ENCODE measurements around the gene GDF7. TPM values are rescaled to one million over a fixed set of nuclear protein-coding genes. Genes with fewer than 3 reads are reported as not detected.

The GDF7 gene
- total RNA-seq (1 to 10 TPM in 6 of 7 donors, under 1 TPM in 1; 0.83 to 3.8 (median 2.0) TPM), polyA plus RNA-seq (1 to 10 TPM in 1 of 3 donors, under 1 TPM in 2; 0.87 to 1.8 (median 0.89) TPM)
- long read RNA-seq, donor 1: 0 reads
- long read RNA-seq, donor 2: 0 reads

GRCh38 chr2:20666304-20667150, at the start of gene GDF7:
TSS of gene GDF7 (plus strand) at chr2:20667144. CDS start at chr2:20667240, 96 bp downstream.
- H3K36me3 ChIP-seq: peaks cover 0 to 7% (median 0%) of the 10 kb centered on the region in 6 donors
- DNase-seq: peak; percentile 90
- 1% methylated on average over 20 to 86 of the region's 86 CpGs for WGBS, 5 donors
- no peaks in the 10 kb centered on the region for H3K9me3 ChIP-seq
- peak within 1 kb of the TSS; percentile 25 to 74 (median 48) for H3K4me3 ChIP-seq
- H3K27ac ChIP-seq: peak within 1 kb of the TSS in 2 of 8 donors; percentile 50 to 56
- H3K4me1 ChIP-seq: peaks cover 16 to 67% (median 48%) of the 10 kb centered on the region in 6 donors
- H3K27me3 ChIP-seq (replicated peaks in 1 of 7): peaks cover 0 to 100% (median 89%) of the 10 kb centered on the region in 7 donors
- intact Hi-C loops (cut with DNase I; ENCODE audit: low total_unique reads): no loop called here
- TF ChIP-seq POLR2AphosphoS5 (IDR thresholded peaks at IDR 0.05): peak in 2 of 3 donors; percentile 26 to 48
- TF ChIP-seq POLR2A (IDR thresholded peaks at IDR 0.05): no peak
- TF ChIP-seq CTCF (IDR thresholded peaks at IDR 0.05 in 8 of 11, conservative IDR thresholded peaks at IDR 0.05 in 3 of 11): peak in 6 of 11 experiments; percentile 19 to 43 (median 36)

DNA sequence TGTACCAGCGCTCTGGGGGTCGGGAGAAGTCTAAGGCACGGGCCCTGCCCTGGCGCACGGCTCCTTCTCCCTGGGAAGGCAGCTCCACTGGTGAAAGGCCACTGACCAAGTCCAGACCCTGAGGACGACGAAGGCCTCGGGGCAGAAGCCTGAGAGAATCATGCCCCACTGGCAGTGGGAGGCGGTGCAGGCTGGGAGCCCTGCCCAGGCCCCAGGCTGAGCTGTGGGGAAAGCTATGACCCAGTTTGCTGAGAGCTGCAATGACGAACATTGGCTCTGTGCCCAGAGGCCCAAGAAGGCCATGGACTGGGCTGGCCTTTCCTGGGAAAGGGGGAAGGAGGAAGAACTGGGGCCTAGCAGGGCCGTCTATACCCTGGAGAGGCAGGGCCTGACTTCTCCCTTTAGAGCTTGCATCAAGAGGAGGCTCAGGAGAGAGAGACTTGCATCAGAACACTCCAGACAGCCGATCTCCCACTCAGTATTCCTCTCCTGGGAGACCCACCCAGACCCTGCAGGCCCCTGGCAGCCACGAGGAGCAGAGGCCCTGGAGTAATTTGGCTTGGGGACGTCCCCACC, 49.0 kb upstream of the GDF7 start:
- H3K9me3 ChIP-seq: no peaks in the 10 kb centered on the region
- intact Hi-C loops (cut with DNase I; ENCODE audit: low total_unique reads): no loop called here
- TF ChIP-seq POLR2AphosphoS5 (IDR thresholded peaks at IDR 0.05) (peak; percentile 83 to 88 (median 86)), POLR2A (IDR thresholded peaks at IDR 0.05) (no peak), CTCF (IDR thresholded peaks at IDR 0.05 in 8 of 11, conservative IDR thresholded peaks at IDR 0.05 in 3 of 11) (peak; percentile 42 to 81 (median 69))
- peaks cover 0 to 62% (median 33%) of the 10 kb centered on the region in 6 donors for H3K36me3 ChIP-seq
- peak; percentile 90 for DNase-seq
- no peak overlapping the region for H3K4me3 ChIP-seq
- 43 to 64% (median 56%) methylated on average over 12 to 14 of the region's 14 CpGs for WGBS, 5 donors
- H3K27ac ChIP-seq: peak overlapping the region; percentile 33 to 85 (median 78)
- H3K4me1 ChIP-seq: peaks cover 23 to 80% (median 69%) of the 10 kb centered on the region in 6 donors
- no peaks in the 10 kb centered on the region for H3K27me3 ChIP-seq (replicated peaks in 1 of 7)

- intact Hi-C loops (cut with DNase I; ENCODE audit: low total_unique reads): no loop called here
- no peak overlapping the region for H3K4me3 ChIP-seq
These were observed 48.5 kb upstream of the GDF7 start for GRCh38 chr2:20618468-20618885.

More at GRCh38 chr2:20618468-20618885, 48.5 kb upstream of the GDF7 start:
- DNase-seq: no peak
- Histone ChIP-seq H3K36me3 (peaks cover 0 to 67% (median 38%) of the 10 kb centered on the region in 6 donors), H3K4me1 (peaks cover 23 to 80% (median 66%) of the 10 kb centered on the region in 6 donors), H3K27ac (peak overlapping the region; percentile 33 to 85 (median 78)), H3K27me3 (replicated peaks in 1 of 7) (no peaks in the 10 kb centered on the region), H3K9me3 (no peaks in the 10 kb centered on the region)
- TF ChIP-seq CTCF (IDR thresholded peaks at IDR 0.05 in 8 of 11, conservative IDR thresholded peaks at IDR 0.05 in 3 of 11): no peak
- TF ChIP-seq POLR2A (IDR thresholded peaks at IDR 0.05): no peak
- TF ChIP-seq POLR2AphosphoS5 (IDR thresholded peaks at IDR 0.05): no peak
- 63 to 81% (median 71%) methylated on average over 6 to 10 of the region's 10 CpGs for WGBS, 5 donors
